Endothelial cell of umbilical vein (primary cell): ENCODE measurements around the gene BANK1. TPM values are rescaled to one million over a fixed set of nuclear protein-coding genes. Genes with fewer than 3 reads are reported as not detected.

Experiments used
- BruUV-seq: library from RNA; stranded (reverse); fragments of 400-500 nt; replicated peaks from 2 replicates; lab custom pipeline; 2021; lab: Mats Ljungman, UMichigan
- CTCF ChIA-PET: fragments of 300-600, 350-600 bp; sonication (Branson Sonifier 250); formaldehyde crosslinking; loops from one replicate; lab custom pipeline; 2021; ENCODE audit warnings: antibody characterized with exemption, inconsistent platforms; lab: Charles Lee
- POLR2A ChIA-PET: fragments of 300-600, 350-600 bp; sonication (Branson Sonifier 250); formaldehyde crosslinking; loops from one replicate; lab custom pipeline; 2021; ENCODE audit warnings: antibody characterized with exemption, inconsistent platforms; lab: Charles Lee
- DNase-seq: peaks from one replicate; pipeline ENCODE4 v3.0.0-alpha.2; 2011; ENCODE audit warnings: low read depth, low spot score
- FAIRE-seq: peaks from 2 replicates; lab custom pipeline; 2011; peaks lifted over from hg19 to GRCh38; lab: Jason Lieb, UNC
- H2AFZ ChIP-seq: 2 replicates; pipeline ENCODE4 v1.6.0; 2012; ENCODE audit warnings: low read depth, low read length, control low read depth, inconsistent platforms
- H3K27ac ChIP-seq: 2 replicates; pipeline ENCODE4 v1.5.1; 2011; ENCODE audit warnings: low read depth, mild to moderate bottlenecking, control low read depth, low read length, moderate library complexity; ENCODE audit not compliant: insufficient read depth
- H3K27me3 ChIP-seq, 2 experiments: 2 replicates each; pipeline versions ENCODE4 v1.6.0 to v1.6.1; 2011; ENCODE audit warnings: low read length in 2 of 2, mixed read lengths in 1 of 2; ENCODE audit not compliant: control insufficient read depth in 2 of 2, insufficient read depth in 2 of 2
- H3K36me3 ChIP-seq, 2 experiments: 2 replicates in 1 of 2; 3 replicates in 1 of 2; pipeline ENCODE4 v1.5.1; 2011; ENCODE audit warnings: low read length in 2 of 2, mild to moderate bottlenecking in 1 of 2, moderate library complexity in 1 of 2; ENCODE audit not compliant: control insufficient read depth in 2 of 2, insufficient read depth in 2 of 2; ENCODE audit errors: extremely low read depth in 1 of 2
- H3K4me1 ChIP-seq: 3 replicates; pipeline ENCODE4 v1.5.1; 2011; ENCODE audit warnings: mild to moderate bottlenecking, low read length; ENCODE audit not compliant: control insufficient read depth, insufficient read depth; ENCODE audit errors: extremely low read depth
- H3K4me2 ChIP-seq: 2 replicates; pipeline ENCODE4 v1.6.1; 2011; ENCODE audit warnings: low read length, control low read depth, mixed read lengths; ENCODE audit not compliant: insufficient read depth
- H3K4me3 ChIP-seq, 3 experiments: fragments of 200-600 bp in 1 of 3; sonication (generic), shearing (Covaris generic) in 1 of 3; replicated peaks in 1 of 3; 2 replicates each; pipeline ENCODE4 v1.5.1; 2011 to 2016; ENCODE audit warnings: control low read depth in 3 of 3, low read length in 3 of 3, mild to moderate bottlenecking in 2 of 3, inconsistent platforms in 1 of 3, low read depth in 1 of 3, moderate library complexity in 1 of 3; ENCODE audit not compliant: insufficient read depth in 1 of 3
- H3K79me2 ChIP-seq: 2 replicates; pipeline ENCODE4 v1.6.0; 2012; ENCODE audit warnings: low read length, inconsistent platforms; ENCODE audit not compliant: control insufficient read depth, insufficient read depth
- H3K9ac ChIP-seq: replicated peaks from 2 replicates; pipeline ENCODE3; 2011; ENCODE audit warnings: low read length, control low read depth; ENCODE audit not compliant: insufficient read depth; ENCODE audit errors: extremely low read depth
- H3K9me1 ChIP-seq: replicated peaks from 3 replicates; pipeline ENCODE4 v1.6.0; 2011; ENCODE audit warnings: mild to moderate bottlenecking, low read length; ENCODE audit not compliant: control insufficient read depth, insufficient read depth; ENCODE audit errors: extremely low read depth
- H3K9me3 ChIP-seq: replicated peaks from 2 replicates; pipeline ENCODE4 v1.5.1; 2012; ENCODE audit warnings: low read length, inconsistent platforms; ENCODE audit not compliant: control insufficient read depth, insufficient read depth
- H4K20me1 ChIP-seq: replicated peaks from 2 replicates; pipeline ENCODE3; 2011; ENCODE audit warnings: mild to moderate bottlenecking, low read length; ENCODE audit not compliant: control insufficient read depth, insufficient read depth; ENCODE audit errors: extremely low read depth
- CTCF ChIP-seq, 2 donors: IDR thresholded peaks; 1 replicate in 1 of 2; 2 replicates in 1 of 2; pipeline ENCODE4 v1.5.1; 2011; ENCODE audit warnings: low read length in 2 of 2, mild to moderate bottlenecking in 2 of 2, moderate library complexity in 2 of 2, control low read depth in 1 of 2, inconsistent platforms in 1 of 2, low read depth in 1 of 2; ENCODE audit not compliant: insufficient read depth in 1 of 2; ENCODE audit errors: extremely low read depth in 1 of 2
- EZH2 ChIP-seq: IDR thresholded peaks from 2 replicates; pipeline ENCODE4 v1.6.1; 2012; ENCODE audit warnings: borderline replicate concordance, low read depth, mild to moderate bottlenecking, moderate library complexity, low read length, inconsistent platforms; ENCODE audit not compliant: severe bottlenecking
- FOS ChIP-seq: IDR thresholded peaks from 2 replicates; pipeline ENCODE4 v1.6.1; 2011; ENCODE audit warnings: mild to moderate bottlenecking, low read length, moderate library complexity, borderline replicate concordance; ENCODE audit not compliant: insufficient read depth
- GATA2 ChIP-seq: IDR thresholded peaks from 2 replicates; pipeline ENCODE4 v1.7.0; 2011; ENCODE audit warnings: low read depth, mild to moderate bottlenecking, moderate library complexity, mixed read lengths, low read length; ENCODE audit not compliant: insufficient read length, insufficient read depth
- JUN ChIP-seq: IDR thresholded peaks from 2 replicates; pipeline ENCODE4 v1.6.1; 2011; ENCODE audit warnings: borderline replicate concordance, low read depth; ENCODE audit not compliant: insufficient read length, insufficient read depth
- MAX ChIP-seq: IDR thresholded peaks from 2 replicates; pipeline ENCODE4 v1.6.1; 2011; ENCODE audit not compliant: insufficient read depth, insufficient read length
- MYC ChIP-seq: IDR thresholded peaks from one replicate; pipeline ENCODE4 v1.6.1; 2011; ENCODE audit warnings: mild to moderate bottlenecking, low read depth, low read length
- POLR2A ChIP-seq: IDR thresholded peaks from 2 replicates; pipeline ENCODE4 v1.6.1; 2012; ENCODE audit warnings: low read depth, mild to moderate bottlenecking, control low read depth, low read length
- dilution Hi-C: fragments of 300-500 bp; cut with MboI; formaldehyde crosslinking; loops from one replicate; pipeline ENCODE4 v1.15.0; 2019; ENCODE audit warnings: low sequenced_read_pairs; ENCODE audit not compliant: extremely low pct_ligation_motif_present
- intact Hi-C: fragments of 100-400 bp; cut with micrococcal nuclease; formaldehyde crosslinking; loops from one replicate; pipeline ENCODE4 v1.10.0; 2022
- polyA plus RNA-seq, 4 experiments: library from polyadenylated mRNA; depleted of rRNA in 3 of 4; stranded (reverse) in 3 of 4; unstranded in 1 of 4; fragments of >200 nt; gene quantifications; 2 replicates each; pipeline versions ENCODE4 v1.2.1 to v1.2.3, GENCODE V29; 2011 to 2012; ENCODE audit warnings: missing spikeins in 1 of 4
- total RNA-seq: library from RNA; stranded (reverse); gene quantifications from 2 replicates; pipeline ENCODE4 v1.2.3, GENCODE V29; 2021

The BANK1 gene
- total and polyA plus RNA-seq, 2 donors (not counting 3 experiments of a cell fraction or from before 2014, with no cell fraction given): 0.29 to 0.32 TPM

GRCh38 chr4:101885574-101885973, 95.0 kb downstream of the BANK1 start:
- Histone ChIP-seq H3K9me3 (no peaks in the 10 kb centered on the region), H4K20me1 (no peaks in the 10 kb centered on the region), H3K36me3 (no peaks in the 10 kb centered on the region), H3K27ac (no peak overlapping the region), H3K4me3 (no peak overlapping the region), H3K4me1 (no peaks in the 10 kb centered on the region), H3K79me2 (no peaks in the 10 kb centered on the region), H3K4me2 (no peak overlapping the region), H3K27me3 (no peaks in the 10 kb centered on the region), H2AFZ (no peak overlapping the region), H3K9ac (no peak overlapping the region), H3K9me1 (no peaks in the 10 kb centered on the region)
- intact Hi-C loops: no loop called here
- dilution Hi-C loops: no loop called here
- CTCF ChIA-PET: no interaction called here
- POLR2A ChIA-PET: no interaction called here
- TF ChIP-seq JUN (no peak), POLR2A (no peak), FOS (no peak), EZH2 (no peak), MYC (no peak), MAX (no peak), CTCF (IDR thresholded peaks at IDR 0.05; ENCODE audit: extremely low read depth in 1 of 2, insufficient read depth in 1 of 2, low read depth in 1 of 2, low read length in 2 of 2) (no peak), GATA2 (no peak)
- no peak for DNase-seq
- FAIRE-seq: no peak
- BruUV-seq: no TSS peak
